Liver (tissue), 9 donors: ENCODE data around the gene TFDP1. TPM values are rescaled to one million over a fixed set of nuclear protein-coding genes. Genes with fewer than 3 reads are reported as not detected.

Experiments used
- DNase-seq: peaks from one replicate; pipeline ENCODE4 v3.0.0-alpha.2; 2017; ENCODE audit warnings: low spot score
- H3K27ac ChIP-seq, 2 donors: one replicate each; pipeline ENCODE4 v1.7.0; 2013; ENCODE audit warnings: inconsistent platforms in 2 of 2, low read length in 2 of 2, control low read depth in 1 of 2, low read depth in 1 of 2, mild to moderate bottlenecking in 1 of 2
- H3K27me3 ChIP-seq, 4 donors: one replicate each; pipeline versions ENCODE4 v1.6.1 to v1.7.0; 2013; ENCODE audit warnings: low read length in 3 of 4, inconsistent platforms in 1 of 4, mild to moderate bottlenecking in 1 of 4, moderate library complexity in 1 of 4; ENCODE audit not compliant: control insufficient read depth in 4 of 4, insufficient read depth in 4 of 4
- H3K36me3 ChIP-seq, 4 donors: one replicate each; pipeline versions ENCODE4 v1.6.1 to v1.7.0; 2013; ENCODE audit warnings: low read length in 3 of 4, mild to moderate bottlenecking in 3 of 4, low read depth in 1 of 4, moderate library complexity in 1 of 4; ENCODE audit not compliant: control insufficient read depth in 4 of 4, insufficient read depth in 3 of 4
- H3K4me1 ChIP-seq, 4 donors: one replicate each; pipeline versions ENCODE4 v1.6.1 to v1.7.0; 2013; ENCODE audit warnings: low read length in 3 of 4, mild to moderate bottlenecking in 3 of 4, moderate library complexity in 1 of 4; ENCODE audit not compliant: control insufficient read depth in 4 of 4, insufficient read depth in 4 of 4
- H3K4me3 ChIP-seq, 3 donors: one replicate each; pipeline versions ENCODE4 v1.6.1 to v1.7.0; 2013; ENCODE audit warnings: low read length in 3 of 3, control low read depth in 1 of 3, low read depth in 1 of 3, mild to moderate bottlenecking in 1 of 3
- H3K9ac ChIP-seq, 2 donors: one replicate each; pipeline ENCODE4 v1.7.0; 2013; ENCODE audit warnings: low read length in 2 of 2, mild to moderate bottlenecking in 2 of 2, moderate library complexity in 2 of 2, control low read depth in 1 of 2, low read depth in 1 of 2
- H3K9me3 ChIP-seq, 4 donors: one replicate each; pipeline versions ENCODE4 v1.6.1 to v1.7.0; 2013; ENCODE audit warnings: low read length in 3 of 4; ENCODE audit not compliant: control insufficient read depth in 4 of 4
- ATF3 ChIP-seq: IDR thresholded peaks from 2 replicates; pipeline ENCODE4 v1.6.1; 2016; ENCODE audit warnings: antibody characterized with exemption
- CTCF ChIP-seq: fragments of 150-350 bp; IDR thresholded peaks from 2 replicates; pipeline ENCODE4 v1.5.1; 2017; ENCODE audit warnings: improper control_type of control experiment, low read depth, low read length; ENCODE audit not compliant: missing input control
- EGR1 ChIP-seq, 2 donors: IDR thresholded peaks; 2 replicates each; pipeline ENCODE4 v1.6.1; 2016 to 2018; ENCODE audit warnings: antibody characterized with exemption in 2 of 2, low read depth in 2 of 2
- FOXA1 ChIP-seq: IDR thresholded peaks from 2 replicates; pipeline ENCODE4 v1.6.1; 2016; ENCODE audit warnings: antibody characterized with exemption
- FOXA2 ChIP-seq: IDR thresholded peaks from 2 replicates; pipeline ENCODE4 v1.6.1; 2016; ENCODE audit warnings: antibody characterized with exemption
- GABPA ChIP-seq, 2 donors: IDR thresholded peaks in 1 of 2; conservative IDR thresholded peaks in 1 of 2; 2 replicates each; pipeline ENCODE4 v1.6.1; 2016; ENCODE audit warnings: antibody characterized with exemption in 2 of 2, mild to moderate bottlenecking in 1 of 2, moderate library complexity in 1 of 2
- HNF4A ChIP-seq, 2 donors: conservative IDR thresholded peaks; 2 replicates each; pipeline ENCODE4 v1.6.1; 2016; ENCODE audit warnings: antibody characterized with exemption in 2 of 2, mild to moderate bottlenecking in 2 of 2
- HNF4G ChIP-seq: IDR thresholded peaks from 2 replicates; pipeline ENCODE4 v1.6.1; 2016; ENCODE audit warnings: antibody characterized with exemption
- JUND ChIP-seq, 2 donors: IDR thresholded peaks; 2 replicates each; pipeline ENCODE4 v1.6.1; 2016; ENCODE audit warnings: antibody characterized with exemption in 2 of 2
- MAX ChIP-seq: IDR thresholded peaks from 2 replicates; pipeline ENCODE4 v1.6.1; 2016; ENCODE audit warnings: antibody characterized with exemption
- NR2F2 ChIP-seq: IDR thresholded peaks from 2 replicates; pipeline ENCODE4 v1.6.1; 2016; ENCODE audit warnings: antibody characterized with exemption
- RAD21 ChIP-seq, 2 donors: IDR thresholded peaks; 2 replicates each; pipeline ENCODE4 v1.6.1; 2016; ENCODE audit warnings: antibody characterized with exemption in 2 of 2, mild to moderate bottlenecking in 2 of 2
- REST ChIP-seq: IDR thresholded peaks from 2 replicates; pipeline ENCODE4 v1.6.1; 2016; ENCODE audit warnings: antibody characterized with exemption, mild to moderate bottlenecking
- RXRA ChIP-seq, 2 donors: IDR thresholded peaks; 2 replicates each; pipeline ENCODE4 v1.6.1; 2017 to 2018; ENCODE audit warnings: antibody characterized with exemption in 2 of 2, mild to moderate bottlenecking in 1 of 2
- SP1 ChIP-seq: IDR thresholded peaks from 2 replicates; pipeline ENCODE4 v1.6.1; 2018; ENCODE audit warnings: antibody characterized with exemption, mild to moderate bottlenecking
- TAF1 ChIP-seq: conservative IDR thresholded peaks from 2 replicates; pipeline ENCODE4 v1.6.1; 2016; ENCODE audit warnings: antibody characterized with exemption, mild to moderate bottlenecking
- YY1 ChIP-seq: IDR thresholded peaks from 2 replicates; pipeline ENCODE4 v1.6.1; 2016; ENCODE audit warnings: antibody characterized with exemption, mild to moderate bottlenecking
- ZBTB33 ChIP-seq: IDR thresholded peaks from 2 replicates; pipeline ENCODE4 v1.6.1; 2016; ENCODE audit warnings: antibody characterized with exemption
- WGBS: extraction: QIAGEN DNeasy Blood & Tissue Kit; methylation state at CpG from one replicate; pipeline ENCODE4 v1.1.7; 2013; 5-methylcytosine and 5-hydroxymethylcytosine counted together
- polyA plus RNA-seq, 2 donors: library from polyadenylated mRNA; stranded (reverse) in 1 of 2; unstranded in 1 of 2; fragments of 200-250 nt in 1 of 2; fragments of >200 nt in 1 of 2; fragmentation: Nextera tagmentation in 1 of 2; extraction: Ambion mirVana in 1 of 2; gene quantifications; one replicate each; pipeline versions ENCODE4 v1.2.1 to v1.2.3, GENCODE V29; 2013 to 2015
- total RNA-seq, 2 donors: library from RNA; depleted of rRNA; stranded (reverse); fragments of >200 nt; gene quantifications; one replicate each; pipeline ENCODE4 v1.2.3, GENCODE V29; 2014
- donor health status: healthy.
- donor health status: healthy.
- donor health status: healthy.
- donor health status: healthy.
- donor health status: healthy.

Gene TFDP1
- total and polyA plus RNA-seq, 4 donors: 9.9 to 140 (median 17.8) TPM

- WGBS: 97% methylated on average over 20 of the region's 20 CpGs
- Histone ChIP-seq H3K27ac (no peak overlapping the region), H3K4me1 (no peaks in the 10 kb centered on the region), H3K27me3 (no peaks in the 10 kb centered on the region), H3K36me3 (peaks cover 0 to 11% (median 6%) of the 10 kb centered on the region in 4 donors), H3K9ac (no peak overlapping the region), H3K4me3 (no peak overlapping the region), H3K9me3 (no peaks in the 10 kb centered on the region)
- no peak for DNase-seq
- no peak for TF ChIP-seq JUND (IDR thresholded peaks at IDR 0.05)
- TF ChIP-seq MAX: no peak
- no peak for TF ChIP-seq CTCF
- TF ChIP-seq FOXA2: no peak
- no peak for TF ChIP-seq NR2F2
- no peak for TF ChIP-seq ZBTB33
- TF ChIP-seq HNF4A (conservative IDR thresholded peaks at IDR 0.05): no peak
- no peak for TF ChIP-seq GABPA (IDR thresholded peaks at IDR 0.05 in 1 of 2, conservative IDR thresholded peaks at IDR 0.05 in 1 of 2)
- no peak for TF ChIP-seq YY1
- no peak for TF ChIP-seq EGR1 (IDR thresholded peaks at IDR 0.05; ENCODE audit: low read depth in 2 of 2)
- no peak for TF ChIP-seq RAD21 (IDR thresholded peaks at IDR 0.05)
- TF ChIP-seq REST: no peak
- TF ChIP-seq RXRA (IDR thresholded peaks at IDR 0.05): no peak
- TF ChIP-seq FOXA1: no peak
- no peak for TF ChIP-seq TAF1
- no peak for TF ChIP-seq HNF4G
- no peak for TF ChIP-seq ATF3
- TF ChIP-seq SP1: no peak
These were observed 39.1 kb downstream of the TFDP1 start for GRCh38 chr13:113623491-113624234.
